Activated T-helper 9 cell treated with anti-CD3 and anti-CD28 coated beads, Interleukin-2, amount 50 U/mL, for 16 hours (primary cell): Measurements from ENCODE around the gene LRRC37B.
"Not testable (repeated sequence)": the region's sequence is repeated elsewhere in the genome, so short reads cannot be mapped to it uniquely, and the experiment has no call there.

Experiments
- DNase-seq: peaks from one replicate; pipeline ENCODE4 v3.0.0-alpha.2; 2020; ENCODE audit warnings: low read depth

The LRRC37B gene

GRCh38 chr17:32086833-32087232, 79.7 kb downstream of the LRRC37B start:
- DNase-seq = not testable (repeated sequence)

GRCh38 chr17:32092062-32092461, 84.9 kb downstream of the LRRC37B start:
- DNase-seq = not testable (repeated sequence)

GRCh38 chr17:32099686-32100085, 92.5 kb downstream of the LRRC37B start:
- no peak for DNase-seq

- not testable (repeated sequence) for DNase-seq
Measured at GRCh38 chr17:32100323-32100722, 93.1 kb downstream of the LRRC37B start.

- no peak for DNase-seq
Measured at GRCh38 chr17:32100971-32101631, 93.9 kb downstream of the LRRC37B start.

GRCh38 chr17:32102172-32102571, 95.0 kb downstream of the LRRC37B start:
- no peak for DNase-seq

- no peak for DNase-seq
Measured at GRCh38 chr17:32102646-32103186, 95.5 kb downstream of the LRRC37B start.
